ENCODE data around the gene COL23A1.
"Not testable (repeated sequence)": the region's sequence is repeated elsewhere in the genome, so short reads cannot be mapped to it uniquely, and the experiment has no call there.

Gene COL23A1

DNA sequence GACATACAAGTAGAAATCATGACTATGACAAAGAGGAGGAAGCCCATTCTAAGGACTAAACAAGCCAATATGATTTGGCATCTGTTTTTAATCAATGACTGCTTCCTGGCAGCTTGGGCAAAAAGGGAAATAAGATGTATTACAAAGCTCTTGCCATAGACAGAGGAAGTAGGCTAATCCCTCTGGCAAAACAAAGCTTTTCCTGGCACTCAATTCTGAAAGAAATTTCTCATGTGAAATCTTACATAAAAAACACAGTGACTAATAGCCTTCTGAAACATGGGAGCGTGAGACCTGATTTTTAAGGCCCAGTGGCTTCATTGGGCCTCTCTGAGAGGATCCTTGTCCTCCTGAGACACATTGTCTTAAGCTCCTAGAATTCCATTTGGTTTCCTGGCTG is 93.6 kb downstream of the COL23A1 start:
- no peak overlapping the region for H3K27ac Mint-ChIP-seq

DNA sequence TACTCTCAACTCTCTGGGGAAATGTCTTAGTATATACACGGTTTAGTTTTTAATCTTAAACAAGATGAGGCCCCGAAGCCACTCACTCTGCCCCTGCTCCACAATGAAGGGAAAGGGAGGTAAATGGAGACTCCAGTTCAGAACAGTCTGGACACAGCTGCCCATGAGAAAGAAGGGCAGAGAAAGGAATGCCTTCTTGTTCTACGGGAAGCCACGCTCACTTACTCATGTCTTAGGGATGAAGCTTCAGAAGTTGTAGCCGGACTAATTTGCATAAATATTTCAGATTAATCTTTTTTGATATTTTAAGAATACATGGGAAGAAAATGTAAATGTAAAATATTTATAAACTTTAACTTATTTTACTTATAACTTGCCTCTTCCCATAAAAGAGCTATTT is 94.0 kb downstream of the COL23A1 start:
- no peaks in the 10 kb centered on the region for H3K36me3 Mint-ChIP-seq (ENCODE audit: low read depth)
- no peaks in the 10 kb centered on the region for H3K4me1 Mint-ChIP-seq (ENCODE audit: low read depth)
- H3K4me3 Mint-ChIP-seq = no peak overlapping the region
- no peak overlapping the region for H3K27ac Mint-ChIP-seq
- no peak for DNase-seq
- no peaks in the 10 kb centered on the region for H3K9me3 Mint-ChIP-seq
- peaks cover 3% of the 10 kb centered on the region for H3K27me3 Mint-ChIP-seq

More for the DNA sequence above, 93.6 kb downstream of the COL23A1 start:
- no peak for DNase-seq
- no peak overlapping the region for H3K4me3 Mint-ChIP-seq
- H3K9me3 Mint-ChIP-seq = no peaks in the 10 kb centered on the region
- no peaks in the 10 kb centered on the region for H3K4me1 Mint-ChIP-seq (ENCODE audit: low read depth)
- H3K27me3 Mint-ChIP-seq = peaks cover 3% of the 10 kb centered on the region
- no peaks in the 10 kb centered on the region for H3K36me3 Mint-ChIP-seq (ENCODE audit: low read depth)

- DNase-seq = no peak
- no peaks in the 10 kb centered on the region for H3K9me3 Mint-ChIP-seq
- H3K27me3 Mint-ChIP-seq = peaks cover 3% of the 10 kb centered on the region
- no peaks in the 10 kb centered on the region for H3K36me3 Mint-ChIP-seq (ENCODE audit: low read depth)
- H3K27ac Mint-ChIP-seq = no peak overlapping the region
- H3K4me3 Mint-ChIP-seq = no peak overlapping the region
- no peaks in the 10 kb centered on the region for H3K4me1 Mint-ChIP-seq (ENCODE audit: low read depth)
Measured at GRCh38 chr5:178495706-178496105, 94.5 kb downstream of the COL23A1 start.

GRCh38 chr5:178492278-178492677 is 97.9 kb downstream of the COL23A1 start:
- DNase-seq = no peak
- H3K4me1 Mint-ChIP-seq (ENCODE audit: low read depth) = no peaks in the 10 kb centered on the region
- no peaks in the 10 kb centered on the region for H3K9me3 Mint-ChIP-seq
- peaks cover 3% of the 10 kb centered on the region for H3K27me3 Mint-ChIP-seq
- no peaks in the 10 kb centered on the region for H3K36me3 Mint-ChIP-seq (ENCODE audit: low read depth)
- H3K4me3 Mint-ChIP-seq = no peak overlapping the region
- no peak overlapping the region for H3K27ac Mint-ChIP-seq

DNA sequence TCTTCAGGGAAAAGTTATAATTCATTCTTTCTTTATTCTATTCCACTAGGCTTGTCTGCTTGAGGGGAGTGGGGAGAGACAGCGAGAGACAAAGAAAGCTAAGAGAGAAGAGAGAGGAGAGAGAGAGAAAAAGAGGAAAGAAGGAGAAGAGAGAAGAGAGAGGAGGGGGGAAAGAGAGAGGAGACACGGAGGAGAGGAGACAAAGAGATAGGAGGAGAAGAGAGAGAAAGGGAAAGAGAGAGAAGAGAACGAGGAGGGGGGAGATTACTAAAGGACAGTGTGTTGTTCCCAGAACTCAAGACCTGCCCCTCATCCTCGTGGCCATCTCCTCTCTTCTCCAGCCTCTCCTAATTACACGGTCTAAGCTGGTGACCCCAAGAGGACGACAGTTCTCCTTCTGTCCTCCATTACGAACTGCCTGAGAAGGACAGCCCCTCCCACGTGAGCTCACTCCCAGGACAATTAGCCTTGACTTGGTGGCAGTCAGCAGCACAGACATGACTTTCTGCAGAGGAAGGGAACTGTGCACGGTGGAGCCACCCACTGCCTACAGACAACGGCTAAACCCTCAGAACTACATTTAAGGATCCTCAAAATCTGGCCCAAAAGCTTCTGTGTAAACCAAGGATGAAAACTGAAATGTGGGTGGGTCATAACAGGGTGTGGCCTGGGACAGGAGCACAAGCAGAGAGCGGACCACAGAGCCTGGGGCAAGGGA is 99.1 kb downstream of the COL23A1 start:
- Mint-ChIP-seq H3K36me3 (ENCODE audit: low read depth) (no peaks in the 10 kb centered on the region), H3K4me3 (no peak overlapping the region), H3K4me1 (ENCODE audit: low read depth) (no peaks in the 10 kb centered on the region), H3K9me3 (no peaks in the 10 kb centered on the region), H3K27ac (no peak overlapping the region), H3K27me3 (peaks cover 3% of the 10 kb centered on the region)
- DNase-seq = no peak

DNA sequence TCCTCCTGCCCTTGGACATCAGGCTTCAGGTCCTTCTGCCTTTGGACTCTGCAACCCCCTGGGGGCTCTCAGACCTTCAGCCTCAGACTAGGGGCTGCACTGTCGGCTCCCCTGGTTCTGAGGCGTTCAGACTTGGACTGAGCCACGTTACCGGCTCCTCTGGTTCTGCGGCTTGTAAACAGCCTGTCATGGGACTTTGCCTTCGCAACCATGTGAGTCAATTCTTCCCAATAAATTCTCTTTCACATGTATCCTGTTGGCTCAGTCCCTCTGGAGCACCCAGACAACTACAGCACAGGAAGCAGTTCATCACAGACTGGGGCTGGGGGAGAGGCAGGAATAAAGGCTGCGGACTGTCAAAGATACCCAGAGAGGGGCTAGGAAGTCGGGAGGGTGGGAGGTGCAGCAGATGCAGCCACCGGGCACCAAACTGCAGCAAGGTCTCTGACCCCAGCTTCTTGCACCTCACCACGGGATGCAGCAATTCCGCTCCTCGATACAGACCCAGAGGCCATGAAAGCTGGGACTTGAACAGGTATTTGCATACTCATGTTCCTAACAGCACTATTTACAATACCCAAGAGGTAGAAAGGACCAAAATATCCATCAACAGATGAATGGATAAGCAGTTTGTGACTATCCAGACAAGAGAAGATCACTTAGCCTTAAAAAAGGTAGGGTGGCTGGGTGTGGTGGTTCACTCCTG is 100.8 kb downstream of the COL23A1 start:
- H3K27me3 Mint-ChIP-seq = peaks cover 3% of the 10 kb centered on the region
- no peak overlapping the region for H3K27ac Mint-ChIP-seq
- H3K4me3 Mint-ChIP-seq = no peak overlapping the region
- no peaks in the 10 kb centered on the region for H3K9me3 Mint-ChIP-seq
- no peak for DNase-seq
- no peaks in the 10 kb centered on the region for H3K36me3 Mint-ChIP-seq (ENCODE audit: low read depth)
- H3K4me1 Mint-ChIP-seq (ENCODE audit: low read depth) = no peaks in the 10 kb centered on the region

GRCh38 chr5:178488696-178489095 is 101.5 kb downstream of the COL23A1 start:
- DNase-seq = no peak
- peaks cover under 1% of the 10 kb centered on the region for H3K36me3 Mint-ChIP-seq (ENCODE audit: low read depth)
- H3K4me1 Mint-ChIP-seq (ENCODE audit: low read depth) = peaks cover under 1% of the 10 kb centered on the region
- H3K27ac Mint-ChIP-seq = no peak overlapping the region
- no peaks in the 10 kb centered on the region for H3K27me3 Mint-ChIP-seq
- no peaks in the 10 kb centered on the region for H3K9me3 Mint-ChIP-seq
- no peak overlapping the region for H3K4me3 Mint-ChIP-seq

DNA sequence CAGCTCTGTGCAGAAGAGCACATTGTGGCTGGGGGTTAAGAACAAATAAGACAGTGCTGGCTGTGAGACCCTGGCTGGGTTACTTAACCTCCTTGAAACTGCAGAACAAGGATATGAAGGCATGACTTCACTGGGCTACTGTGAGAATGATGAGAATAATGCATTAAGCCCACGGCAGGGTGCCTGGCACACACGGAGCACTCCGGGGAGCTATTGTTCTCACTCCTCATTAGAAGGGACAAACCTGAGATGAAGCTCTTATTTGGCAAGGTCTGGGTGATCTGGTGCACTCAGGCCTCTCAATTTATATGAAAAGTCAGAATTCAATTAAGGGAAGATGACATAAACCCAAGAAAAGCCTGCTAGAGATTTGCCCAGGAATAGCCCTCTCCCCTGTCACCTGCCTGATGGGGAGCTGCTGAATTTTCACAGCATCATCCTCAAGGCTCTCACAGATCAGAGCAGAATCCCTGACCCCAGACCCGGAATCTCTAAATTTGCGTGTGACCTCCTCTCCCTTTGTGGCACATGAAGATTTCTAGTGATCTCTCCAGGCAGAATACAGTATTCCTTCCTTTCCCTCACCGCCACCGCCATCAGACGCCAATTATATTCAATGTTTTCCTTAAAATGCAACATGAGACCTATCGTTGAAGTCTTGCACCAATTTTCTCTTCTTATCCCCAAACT is 102.1 kb downstream of the COL23A1 start:
- no peak overlapping the region for H3K27ac Mint-ChIP-seq
- H3K27me3 Mint-ChIP-seq = no peaks in the 10 kb centered on the region
- peaks cover 3% of the 10 kb centered on the region for H3K36me3 Mint-ChIP-seq (ENCODE audit: low read depth)
- no peak for DNase-seq
- no peak overlapping the region for H3K4me3 Mint-ChIP-seq
- no peaks in the 10 kb centered on the region for H3K9me3 Mint-ChIP-seq
- H3K4me1 Mint-ChIP-seq (ENCODE audit: low read depth) = peaks cover 7% of the 10 kb centered on the region

GRCh38 chr5:178486878-178487512 is 103.2 kb downstream of the COL23A1 start:
- DNase-seq; H3K36me3 Mint-ChIP-seq (ENCODE audit: low read depth); H3K27ac Mint-ChIP-seq; H3K27me3 Mint-ChIP-seq; H3K4me3 Mint-ChIP-seq; H3K9me3 Mint-ChIP-seq; H3K4me1 Mint-ChIP-seq (ENCODE audit: low read depth): not testable (repeated sequence)

- Mint-ChIP-seq H3K27me3 (no peaks in the 10 kb centered on the region), H3K4me1 (ENCODE audit: low read depth) (peaks cover 8% of the 10 kb centered on the region), H3K36me3 (ENCODE audit: low read depth) (peaks cover 3% of the 10 kb centered on the region), H3K27ac (no peak overlapping the region), H3K4me3 (no peak overlapping the region), H3K9me3 (no peaks in the 10 kb centered on the region)
- no peak for DNase-seq
Measured at GRCh38 chr5:178486239-178486641, 104.0 kb downstream of the COL23A1 start.

- Mint-ChIP-seq H3K4me3 (peak overlapping the region; percentile 20), H3K36me3 (ENCODE audit: low read depth) (peaks cover 3% of the 10 kb centered on the region), H3K9me3 (no peaks in the 10 kb centered on the region), H3K27me3 (no peaks in the 10 kb centered on the region), H3K4me1 (ENCODE audit: low read depth) (peaks cover 8% of the 10 kb centered on the region), H3K27ac (peak overlapping the region; percentile 79)
- peak; percentile 67 for DNase-seq
Measured at GRCh38 chr5:178483620-178484019, 106.6 kb downstream of the COL23A1 start.

- no peaks in the 10 kb centered on the region for H3K9me3 Mint-ChIP-seq
- H3K4me3 Mint-ChIP-seq = no peak overlapping the region
- no peak overlapping the region for H3K27ac Mint-ChIP-seq
- peaks cover 8% of the 10 kb centered on the region for H3K4me1 Mint-ChIP-seq (ENCODE audit: low read depth)
- DNase-seq = no peak
- peaks cover 5% of the 10 kb centered on the region for H3K27me3 Mint-ChIP-seq
- H3K36me3 Mint-ChIP-seq (ENCODE audit: low read depth) = peaks cover 3% of the 10 kb centered on the region
Measured at GRCh38 chr5:178479261-178479660, 110.9 kb downstream of the COL23A1 start.

DNA sequence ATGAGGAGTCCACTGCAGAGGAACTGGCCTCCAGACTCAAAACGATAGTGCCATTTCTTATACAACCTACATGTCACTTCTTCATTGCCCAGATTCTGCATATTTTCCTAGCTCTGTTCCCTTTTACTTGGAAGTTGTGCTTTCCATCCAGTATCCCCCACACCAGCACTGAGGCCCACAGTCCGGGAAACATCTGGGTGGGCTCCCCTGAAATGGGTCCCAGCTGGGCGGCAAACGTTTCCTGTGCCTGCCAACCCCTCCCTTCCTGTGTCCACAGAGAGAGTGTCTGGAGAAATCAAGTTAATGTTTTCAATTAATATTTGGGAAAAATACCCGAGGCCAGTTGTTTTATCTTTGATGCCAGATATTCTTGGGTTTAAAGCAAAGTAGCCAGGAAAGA is 111.8 kb downstream of the COL23A1 start:
- Mint-ChIP-seq H3K36me3 (ENCODE audit: low read depth) (no peaks in the 10 kb centered on the region), H3K9me3 (no peaks in the 10 kb centered on the region), H3K4me1 (ENCODE audit: low read depth) (peaks cover 9% of the 10 kb centered on the region), H3K4me3 (no peak overlapping the region), H3K27ac (no peak overlapping the region), H3K27me3 (peaks cover 5% of the 10 kb centered on the region)
- DNase-seq = no peak

DNA sequence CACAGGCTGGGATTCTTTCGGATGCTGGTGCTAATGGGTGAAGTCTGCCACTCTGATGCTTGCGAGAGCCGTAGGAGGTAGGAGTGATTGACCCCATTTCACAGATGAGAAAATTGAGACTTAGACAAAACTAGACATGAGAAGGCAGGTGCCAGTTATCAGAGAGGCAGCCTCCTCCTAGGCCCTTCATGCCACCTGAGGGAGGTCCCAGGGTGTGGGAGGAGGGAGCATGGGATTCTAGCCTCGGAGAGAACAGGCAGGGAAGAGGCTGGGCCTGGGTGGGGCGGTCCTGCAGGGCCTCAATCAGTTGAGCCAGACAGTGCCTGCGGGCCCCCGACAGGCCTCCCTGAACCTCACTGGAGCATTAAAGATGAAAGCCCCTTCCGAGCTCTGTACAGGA is 112.4 kb downstream of the COL23A1 start:
- H3K4me1 Mint-ChIP-seq (ENCODE audit: low read depth) = peaks cover 5% of the 10 kb centered on the region
- no peak overlapping the region for H3K27ac Mint-ChIP-seq
- no peaks in the 10 kb centered on the region for H3K36me3 Mint-ChIP-seq (ENCODE audit: low read depth)
- no peak overlapping the region for H3K4me3 Mint-ChIP-seq
- peaks cover 5% of the 10 kb centered on the region for H3K27me3 Mint-ChIP-seq
- no peak for DNase-seq
- no peaks in the 10 kb centered on the region for H3K9me3 Mint-ChIP-seq
